GM12892 (cell line): Measurements from ENCODE around the gene MRFAP1L1.

Experiments used
- POLR2A ChIP-seq: IDR thresholded peaks from 2 replicates; pipeline ENCODE4 v1.6.1; 2011; ENCODE audit warnings: low read depth, low read length, control low read depth
- POLR2AphosphoS5 ChIP-seq: IDR thresholded peaks from 2 replicates; pipeline ENCODE4 v1.6.1; 2011; ENCODE audit warnings: low read depth, low read length, control low read depth
- TAF1 ChIP-seq: IDR thresholded peaks from 2 replicates; pipeline ENCODE4 v1.6.1; 2011; ENCODE audit warnings: low read depth, mild to moderate bottlenecking, control low read depth, low read length, borderline replicate concordance

GRCh38 chr4:6680372-6681034 is 29.2 kb downstream of the MRFAP1L1 start:
- TF ChIP-seq TAF1 (no peak), POLR2A (no peak), POLR2AphosphoS5 (no peak)
